HG03039 (cell line): ENCODE measurements around the gene NR2E1.
A peak's percentile ranks its signal among the peaks of the same experiment; 100 is the strongest.

Source experiments
- ATAC-seq: cut with Tn5 transposase; IDR thresholded peaks from one replicate; pipeline ENCODE4 v1.9.1; 2021; ENCODE audit warnings: mild to moderate bottlenecking, moderate library complexity; ENCODE audit not compliant: unreplicated experiment

Gene NR2E1

GRCh38 chr6:108165714-108166663 is at the start of gene NR2E1:
Gene NR2E1, plus strand, starts transcription at chr6:108166022. Its CDS starts 744 bp downstream, at chr6:108166766.
- ATAC-seq = no peak

GRCh38 chr6:108116546-108117426 is 49.0 kb upstream of the NR2E1 start:
- ATAC-seq = no peak

GRCh38 chr6:108117427-108118358 is 48.1 kb upstream of the NR2E1 start:
- peak; percentile 38 for ATAC-seq

- ATAC-seq = no peak
These were observed 47.5 kb upstream of the NR2E1 start for GRCh38 chr6:108118359-108118724.

- no peak for ATAC-seq
These were observed 46.7 kb upstream of the NR2E1 start for GRCh38 chr6:108118810-108119768.

- ATAC-seq = no peak
These were observed 46.1 kb upstream of the NR2E1 start for GRCh38 chr6:108119769-108120141.

- no peak for ATAC-seq
These were observed 45.5 kb upstream of the NR2E1 start for GRCh38 chr6:108120311-108120710.

- no peak for ATAC-seq
These were observed 44.2 kb upstream of the NR2E1 start for GRCh38 chr6:108121612-108122011.

GRCh38 chr6:108123481-108123929 is 42.3 kb upstream of the NR2E1 start:
- no peak for ATAC-seq

GRCh38 chr6:108123946-108124345 is 41.9 kb upstream of the NR2E1 start:
- ATAC-seq = no peak

GRCh38 chr6:108127056-108127455 is 38.8 kb upstream of the NR2E1 start:
- no peak for ATAC-seq

GRCh38 chr6:108127826-108128225 is 38.0 kb upstream of the NR2E1 start:
- no peak for ATAC-seq

- ATAC-seq = no peak
These were observed 35.6 kb upstream of the NR2E1 start for GRCh38 chr6:108130262-108130661.

- ATAC-seq = no peak
These were observed 33.0 kb upstream of the NR2E1 start for GRCh38 chr6:108132863-108133262.

- no peak for ATAC-seq
These were observed 32.1 kb upstream of the NR2E1 start for GRCh38 chr6:108133594-108134179.

- ATAC-seq = no peak
These were observed 31.4 kb upstream of the NR2E1 start for GRCh38 chr6:108134213-108134970.

- ATAC-seq = no peak
These were observed 23.6 kb upstream of the NR2E1 start for GRCh38 chr6:108142240-108142639.

GRCh38 chr6:108145639-108146038 is 20.2 kb upstream of the NR2E1 start:
- ATAC-seq = no peak
